AG04449 (cell line): ENCODE results near the gene CD164L2.

ENCODE experiments used
- CTCF ChIA-PET: fragments of 350-600 bp; formaldehyde crosslinking; extraction: SDS; loops from one replicate; lab custom pipeline; 2021; ENCODE audit warnings: antibody characterized with exemption; lab: Yijun Ruan, JAX
- POLR2A ChIA-PET: fragments of 400-600, 350-600 bp; formaldehyde crosslinking; extraction: SDS; loops from one replicate; lab custom pipeline; 2020; ENCODE audit warnings: antibody characterized with exemption, inconsistent platforms; lab: Yijun Ruan, JAX
- DNase-seq: peaks from one replicate; pipeline ENCODE4 v3.0.0-alpha.2; 2010; ENCODE audit warnings: low read depth, low spot score
- H3K4me3 ChIP-seq: 2 replicates; pipeline ENCODE4 v1.5.1; 2011; ENCODE audit warnings: low read depth, mild to moderate bottlenecking, control low read depth, low read length
- TF ChIP-seq, protein P1 (sequence below): IDR thresholded peaks from one replicate; pipeline ENCODE4 v1.5.1; 2011; ENCODE audit warnings: mild to moderate bottlenecking, moderate library complexity, low read length, control low read depth, inconsistent platforms; ENCODE audit not compliant: insufficient read depth; ENCODE audit errors: missing control alignments

CD164L2 gene

GRCh38 chr1:27403065-27403726, 20.1 kb upstream of the CD164L2 start:
- no peak for DNase-seq
- TF ChIP-seq, protein P1, sequence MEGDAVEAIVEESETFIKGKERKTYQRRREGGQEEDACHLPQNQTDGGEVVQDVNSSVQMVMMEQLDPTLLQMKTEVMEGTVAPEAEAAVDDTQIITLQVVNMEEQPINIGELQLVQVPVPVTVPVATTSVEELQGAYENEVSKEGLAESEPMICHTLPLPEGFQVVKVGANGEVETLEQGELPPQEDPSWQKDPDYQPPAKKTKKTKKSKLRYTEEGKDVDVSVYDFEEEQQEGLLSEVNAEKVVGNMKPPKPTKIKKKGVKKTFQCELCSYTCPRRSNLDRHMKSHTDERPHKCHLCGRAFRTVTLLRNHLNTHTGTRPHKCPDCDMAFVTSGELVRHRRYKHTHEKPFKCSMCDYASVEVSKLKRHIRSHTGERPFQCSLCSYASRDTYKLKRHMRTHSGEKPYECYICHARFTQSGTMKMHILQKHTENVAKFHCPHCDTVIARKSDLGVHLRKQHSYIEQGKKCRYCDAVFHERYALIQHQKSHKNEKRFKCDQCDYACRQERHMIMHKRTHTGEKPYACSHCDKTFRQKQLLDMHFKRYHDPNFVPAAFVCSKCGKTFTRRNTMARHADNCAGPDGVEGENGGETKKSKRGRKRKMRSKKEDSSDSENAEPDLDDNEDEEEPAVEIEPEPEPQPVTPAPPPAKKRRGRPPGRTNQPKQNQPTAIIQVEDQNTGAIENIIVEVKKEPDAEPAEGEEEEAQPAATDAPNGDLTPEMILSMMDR = peak; percentile 7
- no peak overlapping the region for H3K4me3 ChIP-seq
- POLR2A ChIA-PET = interaction anchor here (0.6 kb wide), 1 partner anchor 201 kb away, joined by 3 read pairs; the partner anchor contains the start of gene AHDC1
- CTCF ChIA-PET = interaction anchor here (1.0 to 15.7 kb wide), 15 partner anchors 9 to 263 kb away, joined by 3 to 671 read pairs (median 6); partner anchors contain the start of genes AHDC1 and WASF2

GRCh38 chr1:27402349-27402754, 19.2 kb upstream of the CD164L2 start:
- POLR2A ChIA-PET = no interaction called here
- CTCF ChIA-PET = interaction anchor here (0.9 to 15.7 kb wide), 17 partner anchors 8 to 264 kb away, joined by 3 to 671 read pairs (median 6); partner anchors contain the start of genes AHDC1 and WASF2
- TF ChIP-seq, protein P1 = peak; percentile 81
- H3K4me3 ChIP-seq = no peak overlapping the region
- no peak for DNase-seq

GRCh38 chr1:27400963-27401341, 17.8 kb upstream of the CD164L2 start:
- POLR2A ChIA-PET = no interaction called here
- CTCF ChIA-PET = interaction anchor here (1.0 to 15.7 kb wide), 4 partner anchors 15 to 207 kb away, joined by 3 to 671 read pairs (median 132); partner anchors contain the start of gene AHDC1
- TF ChIP-seq, protein P1 = no peak
- H3K4me3 ChIP-seq = no peak overlapping the region
- DNase-seq = no peak

DNA sequence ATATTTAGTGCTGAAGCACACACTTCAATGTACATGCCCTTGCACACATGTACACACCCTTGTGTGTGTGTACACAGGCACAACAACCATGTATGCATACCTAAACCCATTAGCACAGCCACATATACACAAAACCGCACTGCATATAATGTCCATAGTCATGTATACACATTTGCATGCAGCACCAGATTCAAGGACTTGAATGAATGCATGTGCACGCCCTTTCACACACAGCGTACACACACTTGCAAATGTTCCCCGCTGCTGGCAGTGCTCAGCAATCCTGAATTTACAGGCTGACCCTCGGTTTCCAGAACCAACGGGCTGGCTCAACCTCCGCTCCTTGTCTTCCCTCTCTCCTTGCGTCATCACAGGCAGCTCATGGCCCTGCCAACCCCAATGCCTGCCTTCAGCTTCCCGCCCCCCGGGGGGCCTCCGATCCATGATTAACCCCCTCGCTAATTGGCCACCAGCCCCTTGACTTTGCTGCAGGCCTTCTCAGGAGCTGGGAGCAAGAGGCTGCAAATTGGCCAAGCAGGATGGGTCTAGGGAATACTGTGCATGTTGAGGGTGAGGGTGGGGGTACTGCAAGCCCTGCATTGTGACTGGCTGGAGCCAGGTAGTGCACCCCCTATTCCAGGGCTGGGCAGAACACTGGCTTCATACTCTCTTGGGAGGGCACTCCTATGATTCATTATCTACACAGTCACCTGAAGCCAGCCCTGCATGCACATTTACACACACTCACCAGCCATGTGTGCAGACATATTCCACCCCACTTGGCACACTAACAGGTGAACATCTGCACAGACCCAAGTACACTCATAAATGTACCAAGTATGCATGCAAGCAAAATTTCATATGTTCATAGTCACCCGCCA, 17.2 kb upstream of the CD164L2 start:
- H3K4me3 ChIP-seq = no peak overlapping the region
- no peak for DNase-seq
- TF ChIP-seq, protein P1 = no peak
- ChIA-PET POLR2A (no interaction called here), CTCF (interaction anchor here (1.0 to 15.7 kb wide), 6 partner anchors 10 to 263 kb away, joined by 3 to 671 read pairs (median 6); partner anchors contain the start of gene AHDC1)

DNA sequence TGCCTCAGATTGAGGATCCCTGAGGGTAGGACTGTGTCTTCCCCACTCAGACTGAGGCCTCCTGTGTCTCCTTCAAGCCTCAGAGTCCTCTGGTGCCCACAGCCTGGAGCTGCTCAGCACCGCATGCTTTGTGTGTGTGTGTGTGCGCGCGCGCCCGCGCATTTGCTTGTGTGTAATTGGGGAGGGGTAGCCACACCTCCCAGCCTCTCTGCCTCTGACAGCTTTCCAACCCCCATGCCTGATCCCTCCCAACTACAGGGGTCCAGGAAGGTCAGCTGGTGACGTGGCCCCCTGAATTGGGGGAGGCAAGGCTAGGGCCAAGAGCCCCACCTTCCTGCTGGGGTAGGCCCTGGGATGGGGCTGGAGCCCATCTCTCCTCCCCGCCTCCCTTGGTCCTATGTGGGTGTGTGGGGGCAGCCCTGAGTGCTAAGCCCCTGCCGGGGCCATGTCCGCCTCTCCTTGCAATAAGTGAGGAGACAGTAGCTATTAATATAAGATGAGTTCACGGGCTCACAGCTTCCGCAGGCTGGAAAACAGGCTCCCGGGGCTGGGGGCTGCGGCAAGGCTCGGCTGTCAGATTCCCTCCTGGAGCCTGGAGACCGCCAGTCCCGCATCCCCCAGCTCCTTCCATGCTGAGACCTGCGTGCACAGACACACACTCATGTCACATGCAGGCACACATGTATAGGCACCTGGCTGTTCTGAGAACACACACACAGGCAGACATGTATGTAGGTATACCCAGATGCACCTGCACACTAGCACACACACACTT, 16.3 kb upstream of the CD164L2 start:
- CTCF ChIA-PET = interaction anchor here (0.6 to 15.7 kb wide), 11 partner anchors 9 to 355 kb away, joined by 3 to 671 read pairs (median 4); partner anchors contain the start of gene AHDC1

More for the DNA sequence above, 16.3 kb upstream of the CD164L2 start:
- POLR2A ChIA-PET = no interaction called here
- no peak for DNase-seq
- H3K4me3 ChIP-seq = no peak overlapping the region
- TF ChIP-seq, protein P1 = no peak
